Activated CD4-positive, alpha-beta T cell treated with anti-CD3 and anti-CD28 coated beads for 48 hours (primary cell): ENCODE measurements around the gene LPXN.

Source experiments
- DNase-seq: peaks from one replicate; pipeline ENCODE4 v3.0.0-alpha.2; 2020

Gene LPXN

GRCh38 chr11:58511636-58512035 is 64.0 kb downstream of the LPXN start:
- DNase-seq: no peak

- DNase-seq: no peak
These were observed 65.9 kb downstream of the LPXN start for GRCh38 chr11:58509748-58510147.

- no peak for DNase-seq
These were observed 66.8 kb downstream of the LPXN start for GRCh38 chr11:58508814-58509213.

GRCh38 chr11:58508005-58508404 is 67.7 kb downstream of the LPXN start, which contains the start of gene OR5B21:
TSS of gene OR5B21 (minus strand) at chr11:58508105. CDS start at chr11:58508105, 0 bp downstream.
- no peak for DNase-seq

- DNase-seq: no peak
These were observed 68.3 kb downstream of the LPXN start for GRCh38 chr11:58507355-58507754.

GRCh38 chr11:58506935-58507334 is 68.7 kb downstream of the LPXN start:
- DNase-seq: no peak

GRCh38 chr11:58505849-58506248 is 69.8 kb downstream of the LPXN start:
- peak; percentile 17 for DNase-seq

GRCh38 chr11:58504232-58504631 is 71.4 kb downstream of the LPXN start:
- no peak for DNase-seq

- DNase-seq: no peak
These were observed 72.2 kb downstream of the LPXN start for GRCh38 chr11:58503361-58503856.

GRCh38 chr11:58502004-58502403 is 73.7 kb downstream of the LPXN start:
- no peak for DNase-seq

GRCh38 chr11:58498464-58498863 is 77.2 kb downstream of the LPXN start:
- no peak for DNase-seq

GRCh38 chr11:58497951-58498350 is 77.7 kb downstream of the LPXN start:
- DNase-seq: no peak

- DNase-seq: no peak
These were observed 79.8 kb downstream of the LPXN start for GRCh38 chr11:58495906-58496305.

- DNase-seq: no peak
These were observed 81.6 kb downstream of the LPXN start for GRCh38 chr11:58494101-58494500.

- DNase-seq: no peak
These were observed 82.0 kb downstream of the LPXN start for GRCh38 chr11:58493676-58494075.

GRCh38 chr11:58490827-58491226 is 84.8 kb downstream of the LPXN start:
- no peak for DNase-seq

GRCh38 chr11:58487170-58487569 is 88.5 kb downstream of the LPXN start:
- DNase-seq: no peak

GRCh38 chr11:58485961-58486360 is 89.7 kb downstream of the LPXN start:
- DNase-seq: no peak
